ENCODE results near the gene RNF207.

The RNF207 gene

GRCh38 chr1:6175411-6175828 is 30.5 kb upstream of the RNF207 start:
- DNase-seq, result no peak

- no peak for DNase-seq
Observed at GRCh38 chr1:6176779-6177178, 29.1 kb upstream of the RNF207 start.

GRCh38 chr1:6177681-6178380 is 28.1 kb upstream of the RNF207 start:
- DNase-seq, result no peak

DNA sequence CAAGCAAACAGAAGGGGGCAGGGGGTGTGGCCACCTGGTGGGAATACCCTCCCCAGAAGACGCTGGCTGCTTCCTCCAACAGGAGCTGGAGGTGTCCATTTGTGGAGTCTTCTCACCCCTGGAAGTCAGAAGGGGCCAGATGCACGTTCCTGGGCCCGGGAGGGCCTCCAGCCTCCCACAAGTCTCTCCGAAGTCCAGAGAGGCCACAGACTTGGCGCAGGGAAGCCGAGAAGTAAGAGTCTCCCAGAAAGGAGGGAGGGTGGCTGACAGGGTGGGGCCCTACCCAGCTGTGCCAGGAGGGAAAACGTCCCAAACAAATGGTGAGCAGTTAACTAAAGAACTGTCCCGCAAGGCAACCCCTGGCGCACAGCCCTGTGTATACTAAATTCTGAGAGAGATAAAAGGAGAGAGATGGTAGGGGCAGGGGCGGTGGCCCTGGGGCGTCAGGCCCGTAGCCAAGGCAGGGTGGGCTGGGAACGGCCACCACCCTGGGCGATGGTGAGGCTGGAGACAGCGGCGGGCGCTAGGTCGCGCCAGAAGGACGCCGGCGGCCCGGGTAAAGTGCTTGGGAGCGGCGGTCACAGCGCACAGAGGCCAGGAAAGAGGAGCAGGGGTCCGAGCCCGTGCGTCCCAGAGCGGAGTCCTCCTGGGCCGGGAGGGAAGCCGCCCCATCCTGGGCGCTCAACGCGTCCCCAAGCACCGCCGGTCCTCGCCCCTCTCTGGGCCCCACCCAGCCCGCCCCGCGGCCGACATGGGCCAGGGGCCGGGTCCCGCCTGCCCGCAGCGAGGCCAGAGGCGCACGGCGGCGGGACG is 27.0 kb upstream of the RNF207 start:
- DNase-seq, result no peak

DNA sequence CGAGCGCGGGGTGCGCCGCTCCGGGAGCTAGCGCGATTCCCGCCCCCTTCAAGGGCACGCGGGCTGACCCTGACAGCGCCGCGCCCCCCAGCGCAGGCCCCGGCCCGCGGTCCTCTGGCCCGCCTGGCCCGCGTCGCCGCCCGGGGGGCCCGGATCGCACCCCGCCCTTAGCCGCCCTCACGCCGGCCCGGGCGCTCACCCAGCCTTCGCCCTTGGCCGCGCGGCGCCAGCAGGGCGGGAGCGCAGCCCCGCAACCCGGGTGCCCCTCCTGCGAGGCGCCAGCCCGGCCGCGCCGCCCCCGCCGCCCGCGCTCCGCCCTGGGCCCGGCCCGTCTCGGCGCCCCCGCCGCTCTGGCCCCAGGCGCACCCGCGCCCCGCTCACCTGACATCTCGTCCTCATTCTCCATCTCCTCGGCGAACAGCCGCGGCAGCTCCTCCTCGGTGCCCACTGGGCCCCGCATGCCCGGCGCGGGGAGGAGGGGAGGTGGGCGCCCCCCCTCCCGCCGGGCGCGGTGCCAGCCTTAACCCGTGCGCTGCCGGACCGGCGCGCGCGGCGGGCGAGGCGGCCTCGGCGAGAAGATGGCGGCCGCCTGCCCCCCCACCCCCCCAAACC is 26.2 kb upstream of the RNF207 start:
- no peak for DNase-seq

- DNase-seq, result peak; percentile 59
Observed at GRCh38 chr1:6180268-6180706, 25.6 kb upstream of the RNF207 start, which contains the start of gene CHD5. CHD5 (minus strand) TSS chr1:6180321; CDS start chr1:6180023, 298 bp downstream.

DNA sequence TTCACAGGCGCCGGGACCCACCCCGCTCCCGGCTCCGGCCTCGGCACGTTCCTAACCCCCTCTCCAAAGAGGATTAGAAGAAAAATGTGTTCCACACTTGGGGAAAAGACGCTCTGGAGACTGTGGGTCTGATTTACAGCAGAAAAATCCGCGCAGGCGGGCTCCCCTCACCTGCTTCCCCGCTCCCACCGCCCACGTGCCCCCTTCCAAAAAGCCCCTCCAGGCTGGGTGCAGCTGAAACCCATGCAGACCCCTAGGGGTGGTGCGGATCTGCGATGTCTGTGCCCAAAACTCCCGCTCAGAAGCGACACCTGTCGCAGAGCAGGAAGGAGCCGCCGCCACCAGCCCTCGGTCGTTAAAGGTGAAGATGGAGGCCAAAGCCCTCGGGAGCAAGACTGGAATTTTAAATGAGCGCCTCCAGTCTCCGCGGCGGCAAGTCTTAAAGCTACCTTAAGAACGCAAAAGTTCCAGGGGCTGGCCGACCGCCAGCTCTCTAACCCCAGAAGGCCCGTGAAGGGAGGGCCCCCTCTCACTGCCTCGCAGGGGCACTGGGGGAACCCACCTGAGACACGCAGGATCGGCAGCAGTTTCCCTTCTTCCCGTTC is 25.1 kb upstream of the RNF207 start:
- DNase-seq, result peak; percentile 28

- DNase-seq, result no peak
Observed at GRCh38 chr1:6181347-6181770, 24.6 kb upstream of the RNF207 start.

DNA sequence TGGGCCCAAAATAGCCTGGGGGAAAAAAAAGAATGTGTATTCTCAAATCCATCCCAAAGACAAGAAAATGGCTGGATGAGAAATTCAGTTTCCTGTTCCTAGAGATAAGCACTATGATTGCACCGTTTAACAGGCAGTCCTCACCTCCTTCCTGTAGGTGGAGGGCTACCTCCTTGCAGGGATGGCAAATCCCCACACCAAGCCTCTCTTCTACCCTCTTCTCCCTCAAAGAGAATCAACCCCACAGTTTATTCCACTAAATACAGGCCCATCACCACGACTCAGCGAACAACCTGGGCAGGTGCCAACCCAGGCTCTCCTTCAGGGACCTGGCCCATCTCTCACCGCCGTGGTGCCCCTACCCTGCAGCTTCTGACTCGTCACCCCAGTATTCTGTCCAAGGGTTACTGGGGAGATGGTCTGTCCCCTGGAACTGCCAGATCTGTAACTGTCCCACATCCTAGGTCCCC is 22.4 kb upstream of the RNF207 start:
- no peak for DNase-seq

DNA sequence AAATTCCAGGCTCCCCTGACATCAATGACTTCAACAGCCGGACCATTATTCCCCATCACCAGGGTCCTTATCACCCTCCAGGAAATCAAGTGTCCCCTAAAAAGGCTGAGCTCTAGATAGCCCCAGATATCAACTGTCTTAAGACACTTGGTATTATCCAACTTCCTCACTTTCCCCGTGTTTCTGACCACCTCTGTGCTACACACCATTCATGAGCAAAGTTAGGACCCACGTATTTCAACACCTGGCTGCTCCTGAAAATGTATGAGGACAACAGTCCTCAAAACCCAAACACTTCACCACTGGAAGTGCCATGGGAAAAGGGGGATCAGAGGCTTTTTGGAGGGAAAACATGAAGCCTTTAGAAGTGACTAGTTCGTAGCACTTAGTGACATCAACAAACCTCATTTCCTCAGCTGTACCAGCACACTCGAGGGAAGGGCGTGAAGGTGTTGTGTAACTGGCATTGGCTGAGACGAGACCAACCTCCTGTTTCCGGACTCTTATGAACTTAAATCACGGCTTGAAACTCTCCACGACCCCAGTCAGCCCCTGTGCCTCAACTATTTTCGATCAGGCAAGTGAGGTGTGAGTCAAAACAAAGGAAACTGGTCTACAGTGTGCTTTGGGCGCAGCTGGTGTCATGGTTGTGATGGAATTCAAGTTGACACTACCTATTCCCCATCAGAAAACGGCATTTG is 21.7 kb upstream of the RNF207 start:
- DNase-seq, result no peak

DNA sequence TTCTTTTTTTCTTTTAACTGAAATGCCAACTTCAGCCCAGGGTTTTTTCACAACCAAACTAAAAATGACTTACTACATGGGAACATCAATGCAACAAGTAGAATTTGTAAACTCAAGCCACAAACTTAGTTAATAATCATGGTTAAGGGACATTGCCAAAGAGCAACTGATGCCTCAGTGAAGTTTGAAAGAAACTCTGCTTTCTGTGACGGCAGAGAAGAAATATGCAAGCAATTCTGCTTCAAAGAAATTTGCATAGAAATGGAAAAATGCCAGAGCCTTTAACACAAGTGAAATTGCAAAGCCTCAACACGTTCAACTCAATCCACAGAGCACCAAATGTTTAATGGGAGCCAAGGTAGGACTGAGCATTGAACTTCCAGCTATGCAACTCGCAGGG is 20.8 kb upstream of the RNF207 start:
- DNase-seq, result no peak

DNA sequence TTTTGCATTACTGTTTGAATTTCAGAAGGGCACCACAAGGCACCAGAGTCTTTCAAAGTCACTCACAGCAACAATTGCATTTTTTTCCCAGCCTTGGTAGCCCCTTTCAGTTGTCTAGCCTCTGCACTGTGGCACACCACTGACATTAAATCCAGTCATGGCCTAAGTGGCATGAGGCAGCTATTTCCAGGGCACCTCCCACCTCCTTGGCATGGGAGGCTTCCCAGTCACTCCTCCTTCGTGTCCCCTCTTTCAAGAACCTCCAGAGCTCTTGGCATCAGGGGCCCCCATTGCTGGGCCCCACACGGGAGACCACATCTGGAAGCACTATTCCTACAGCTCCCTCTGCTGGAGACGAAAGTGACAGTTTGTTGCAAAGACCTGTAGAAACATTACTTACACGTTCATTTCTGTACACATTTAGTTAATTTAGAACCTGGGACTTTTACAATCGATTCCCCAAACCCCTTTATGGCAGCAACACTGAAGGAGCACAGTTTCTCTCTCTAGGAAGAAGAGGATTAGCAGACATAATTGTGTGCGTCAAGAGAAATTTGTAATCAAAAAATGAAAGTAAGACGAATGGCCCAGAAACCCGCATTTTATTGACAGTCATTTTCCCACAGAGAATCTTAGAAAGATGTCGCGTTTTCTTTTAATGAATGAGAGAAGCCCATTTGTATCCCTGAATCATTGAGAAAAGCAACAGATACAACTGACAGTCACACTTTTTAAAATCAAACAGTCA is 20.1 kb upstream of the RNF207 start:
- DNase-seq, result no peak

- DNase-seq, result no peak
Observed at GRCh38 chr1:6188466-6188865, 17.5 kb upstream of the RNF207 start.

DNA sequence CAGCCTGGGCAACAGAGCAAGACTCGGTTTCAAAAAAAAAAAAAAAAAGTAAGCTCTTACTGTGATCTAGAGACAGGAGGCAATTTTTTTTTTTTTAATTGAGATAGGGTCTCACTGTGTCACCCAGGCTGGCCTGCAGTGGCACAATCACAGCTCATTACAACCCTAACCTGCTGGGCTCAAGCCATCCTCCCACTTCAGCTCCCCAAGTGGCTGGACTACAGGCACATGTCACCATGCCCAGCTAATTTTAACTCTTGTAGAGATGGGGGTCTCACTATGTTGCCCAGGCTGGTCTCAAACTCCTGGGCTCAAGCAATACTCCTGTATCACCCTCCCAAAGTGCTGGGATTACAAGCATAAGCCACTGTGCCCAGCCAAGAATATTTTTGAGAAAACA is 14.0 kb upstream of the RNF207 start:
- DNase-seq, result no peak

- DNase-seq, result no peak
Observed at GRCh38 chr1:6197746-6198427, 8.0 kb upstream of the RNF207 start.

GRCh38 chr1:6198646-6199297 is 7.1 kb upstream of the RNF207 start:
- DNase-seq, result no peak

- DNase-seq, result peak; percentile 100
Observed at GRCh38 chr1:6199298-6200187, 6.4 kb upstream of the RNF207 start, which contains the start of gene RPL22. RPL22 (minus strand) TSS chr1:6199595; CDS start chr1:6199573, 22 bp downstream.

DNA sequence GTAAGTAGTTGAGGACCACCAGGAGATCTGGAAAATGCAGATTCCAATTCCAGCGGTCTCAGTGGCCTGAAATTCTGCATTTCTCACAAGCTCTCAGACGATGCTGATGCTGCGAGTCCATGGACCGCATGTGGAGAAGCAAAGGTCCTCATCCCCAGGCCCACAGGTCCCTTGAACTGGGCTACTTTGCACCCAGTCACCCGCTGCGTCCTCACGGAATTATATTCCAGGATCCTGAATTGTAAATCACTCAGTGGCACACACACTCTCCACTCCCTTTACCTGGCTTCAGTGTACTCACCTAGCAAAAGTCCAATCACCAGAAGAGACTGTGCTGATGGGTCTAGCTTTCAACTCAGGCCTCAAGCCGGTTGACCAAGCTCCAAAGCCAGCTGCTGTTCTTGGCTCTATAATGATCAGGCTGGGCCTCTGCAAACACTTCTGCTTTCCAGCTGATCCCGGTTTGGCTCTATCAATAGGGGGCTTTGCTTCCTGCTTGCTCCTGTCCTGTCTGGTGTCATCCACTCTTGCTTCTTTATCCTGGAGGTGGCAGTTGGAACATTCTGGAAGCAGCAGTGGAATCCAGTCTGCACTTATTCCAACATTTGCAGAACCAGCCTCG is 5.6 kb upstream of the RNF207 start:
- no peak for DNase-seq

- DNase-seq, result no peak
Observed at GRCh38 chr1:6202256-6202655, 3.7 kb upstream of the RNF207 start.
